Smooth muscle cell (in vitro differentiated cells): ENCODE data around the gene HACD2. TPM values are rescaled to one million over a fixed set of nuclear protein-coding genes. Genes with fewer than 3 reads are reported as not detected.
"Not testable (repeated sequence)": the region's sequence is repeated elsewhere in the genome, so short reads cannot be mapped to it uniquely, and the experiment has no call there.

Source experiments
- DNase-seq: peaks from one replicate; lab custom pipeline; 2025; ENCODE audit not compliant: unreplicated experiment; lab: John Stamatoyannopoulos, UW
- H2AFZ ChIP-seq: fragments of 200-600 bp; sonication (generic); 2 replicates; pipeline ENCODE4 v1.6.0; 2016; ENCODE audit warnings: antibody characterized with exemption, low read depth, mild to moderate bottlenecking
- H3F3A ChIP-seq: fragments of 200-600 bp; sonication (generic); 2 replicates; pipeline ENCODE4 v1.6.0; 2017; ENCODE audit warnings: antibody characterized with exemption, low read depth
- H3K27ac ChIP-seq: fragments of 200-600 bp; sonication (generic); 2 replicates; pipeline ENCODE4 v1.5.1; 2016; ENCODE audit warnings: low read depth, mild to moderate bottlenecking
- H3K27me3 ChIP-seq: fragments of 200-600 bp; sonication (generic); 2 replicates; pipeline ENCODE4 v1.6.1; 2016; ENCODE audit warnings: low read depth, mild to moderate bottlenecking
- H3K36me3 ChIP-seq: fragments of 200-600 bp; sonication (generic); 2 replicates; pipeline ENCODE4 v1.5.1; 2016; ENCODE audit warnings: low read depth
- H3K4me1 ChIP-seq: fragments of 200-600 bp; sonication (generic); 2 replicates; pipeline ENCODE4 v1.5.1; 2016; ENCODE audit warnings: low read depth
- H3K4me2 ChIP-seq: fragments of 200-600 bp; sonication (generic); 2 replicates; pipeline ENCODE4 v1.6.0; 2016; ENCODE audit warnings: mild to moderate bottlenecking
- H3K4me3 ChIP-seq: fragments of 200-600 bp; sonication (generic); 2 replicates; pipeline ENCODE4 v1.5.1; 2016; ENCODE audit warnings: mild to moderate bottlenecking
- H3K79me2 ChIP-seq: fragments of 200-600 bp; sonication (generic); 2 replicates; pipeline ENCODE4 v1.6.0; 2016; ENCODE audit warnings: low read depth, mild to moderate bottlenecking
- H3K9ac ChIP-seq: fragments of 200-600 bp; sonication (generic); 2 replicates; pipeline ENCODE4 v1.6.0; 2016; ENCODE audit warnings: low read depth
- H3K9me3 ChIP-seq: fragments of 200-600 bp; sonication (generic); replicated peaks from 2 replicates; pipeline ENCODE4 v1.5.1; 2016; ENCODE audit warnings: low read depth
- H4K20me1 ChIP-seq: fragments of 200-600 bp; sonication (generic); 2 replicates; pipeline ENCODE4 v1.6.0; 2016; ENCODE audit warnings: low read depth
- CTCF ChIP-seq: fragments of 200-600 bp; sonication (generic); IDR thresholded peaks from 2 replicates; pipeline ENCODE4 v1.5.1; 2017; ENCODE audit warnings: borderline replicate concordance, mild to moderate bottlenecking, antibody characterized with exemption; ENCODE audit not compliant: insufficient read depth, poor library complexity, severe bottlenecking
- WGBS: methylation state at CpG from one replicate; pipeline ENCODE4 v1.1.7; 2016; ENCODE audit warnings: low lambda C conversion rate; 5-methylcytosine and 5-hydroxymethylcytosine counted together
- polyA plus RNA-seq: library from polyadenylated mRNA; unstranded; fragments of >200 nt; fragmentation: Nextera tagmentation; extraction: Ambion mirVana; gene quantifications from 2 replicates; pipeline ENCODE4 v1.2.1, GENCODE V29; 2016
- total RNA-seq: library from RNA; depleted of rRNA; stranded (reverse); fragments of >200 nt; gene quantifications from 2 replicates; pipeline ENCODE4 v1.2.3, GENCODE V29; 2014

HACD2 gene
- total and polyA plus RNA-seq, 2 experiments from 2014 or later: 9.5 to 28.3 TPM

- Histone ChIP-seq H4K20me1 (peaks cover 3% of the 10 kb centered on the region), H3K4me2 (no peak overlapping the region), H3K9ac (no peak overlapping the region), H3K9me3 (no peaks in the 10 kb centered on the region), H2AFZ (no peak overlapping the region), H3K79me2 (peaks cover 4% of the 10 kb centered on the region), H3K4me3 (no peak overlapping the region), H3K4me1 (no peaks in the 10 kb centered on the region), H3K27ac (peak overlapping the region; percentile 82), H3K27me3 (no peaks in the 10 kb centered on the region), H3F3A (peaks cover 19% of the 10 kb centered on the region), H3K36me3 (no peaks in the 10 kb centered on the region)
- TF ChIP-seq CTCF: no peak
- no peak for DNase-seq
- WGBS: 79% methylated on average over 5 of the region's 5 CpGs
Observed at GRCh38 chr3:123605789-123606234, 21.0 kb upstream of the HACD2 start.

- not testable (repeated sequence) for H3K27me3 ChIP-seq, H3K79me2 ChIP-seq, H3F3A ChIP-seq, H3K4me3 ChIP-seq, DNase-seq, H3K9me3 ChIP-seq, H3K4me1 ChIP-seq, H3K4me2 ChIP-seq, H3K9ac ChIP-seq, H3K27ac ChIP-seq, H4K20me1 ChIP-seq, H3K36me3 ChIP-seq, H2AFZ ChIP-seq
- 46% methylated on average over 2 of the region's 2 CpGs for WGBS
Observed at GRCh38 chr3:123603153-123603552, 18.3 kb upstream of the HACD2 start.

- Histone ChIP-seq H4K20me1 (peaks cover 3% of the 10 kb centered on the region), H3K79me2 (no peaks in the 10 kb centered on the region), H3K9me3 (no peaks in the 10 kb centered on the region), H3K4me3 (no peak overlapping the region), H3K27ac (no peak overlapping the region), H3K4me2 (no peak overlapping the region), H3K4me1 (no peaks in the 10 kb centered on the region), H3K36me3 (no peaks in the 10 kb centered on the region), H3F3A (peaks cover 7% of the 10 kb centered on the region), H3K27me3 (no peaks in the 10 kb centered on the region), H2AFZ (no peak overlapping the region), H3K9ac (no peak overlapping the region)
- TF ChIP-seq CTCF: no peak
- DNase-seq: no peak
- 42% methylated on average over 1 of the region's 1 CpG for WGBS
Observed at GRCh38 chr3:123602325-123602724, 17.5 kb upstream of the HACD2 start.

GRCh38 chr3:123600863-123601262 lies 16.0 kb upstream of the HACD2 start:
- H4K20me1 ChIP-seq, H3K36me3 ChIP-seq, H3F3A ChIP-seq, H3K4me1 ChIP-seq, H2AFZ ChIP-seq, H3K27me3 ChIP-seq, H3K4me3 ChIP-seq, DNase-seq, H3K79me2 ChIP-seq, H3K4me2 ChIP-seq, H3K9ac ChIP-seq, H3K9me3 ChIP-seq, H3K27ac ChIP-seq: not testable (repeated sequence)

- peaks cover 7% of the 10 kb centered on the region for H3K79me2 ChIP-seq
- H3K36me3 ChIP-seq: no peaks in the 10 kb centered on the region
- H2AFZ ChIP-seq: no peak overlapping the region
- no peak overlapping the region for H3K4me2 ChIP-seq
- H4K20me1 ChIP-seq: peaks cover 2% of the 10 kb centered on the region
- no peaks in the 10 kb centered on the region for H3K9me3 ChIP-seq
- 93% methylated on average over 4 of the region's 4 CpGs for WGBS
- H3K27me3 ChIP-seq: no peaks in the 10 kb centered on the region
- H3K4me3 ChIP-seq: no peak overlapping the region
- DNase-seq: no peak
- no peak overlapping the region for H3K9ac ChIP-seq
- H3K4me1 ChIP-seq: no peaks in the 10 kb centered on the region
- no peak for TF ChIP-seq CTCF
- H3K27ac ChIP-seq: no peak overlapping the region
- H3F3A ChIP-seq: no peaks in the 10 kb centered on the region
Observed at GRCh38 chr3:123597561-123597960, 12.7 kb upstream of the HACD2 start.
